Esophagus muscularis mucosa (tissue), 4 donors: ENCODE data around the gene NMU. TPM values are rescaled to one million over a fixed set of nuclear protein-coding genes. Genes with fewer than 3 reads are reported as not detected.
A peak's percentile ranks its signal among the peaks of the same experiment; 100 is the strongest.
"Not testable (repeated sequence)": the region's sequence is repeated elsewhere in the genome, so short reads cannot be mapped to it uniquely, and the experiment has no call there.

Experiments
- DNase-seq: peaks from one replicate; pipeline ENCODE4 v3.0.0-alpha.2; 2017; ENCODE audit errors: extremely low spot score
- H3K27ac ChIP-seq, 4 donors: fragments of 200-600 bp; sonication (generic); replicated peaks in 1 of 4; 1 replicate in 3 of 4; 2 replicates in 1 of 4; pipeline ENCODE4 v1.5.1; 2016 to 2019; ENCODE audit warnings: mild to moderate bottlenecking in 1 of 4
- H3K27me3 ChIP-seq, 4 donors: fragments of 200-600 bp; sonication (generic); one replicate each; pipeline versions ENCODE4 v1.5.1 to v1.6.0; 2016 to 2019
- H3K36me3 ChIP-seq, 4 donors: fragments of 200-600 bp; sonication (generic); one replicate each; pipeline ENCODE4 v1.5.1; 2016 to 2019
- H3K4me1 ChIP-seq, 4 donors: fragments of 200-600 bp; sonication (generic); one replicate each; pipeline ENCODE4 v1.5.1; 2016 to 2019
- H3K4me3 ChIP-seq, 4 donors: fragments of 200-600 bp; sonication (generic); 1 replicate in 2 of 4; 2 replicates in 2 of 4; pipeline ENCODE4 v1.5.1; 2016 to 2019; ENCODE audit warnings: mild to moderate bottlenecking in 4 of 4, moderate library complexity in 1 of 4
- H3K9me3 ChIP-seq, 4 donors: fragments of 200-600 bp; sonication (generic); 1 replicate in 3 of 4; 2 replicates in 1 of 4; pipeline ENCODE4 v1.5.1; 2016 to 2019
- CTCF ChIP-seq, 3 experiments: fragments of 200-600 bp in 2 of 3; fragments of 450-650 bp in 1 of 3; sonication (generic) in 2 of 3; IDR thresholded peaks; one replicate each; pipeline ENCODE4 v1.5.1; 2017 to 2019; ENCODE audit warnings: antibody characterized with exemption in 3 of 3, mild to moderate bottlenecking in 2 of 3, moderate library complexity in 1 of 3
- EP300 ChIP-seq: sonication (generic); formaldehyde crosslinking; IDR thresholded peaks from one replicate; pipeline ENCODE4 v1.6.1; 2017; ENCODE audit warnings: antibody characterized with exemption
- POLR2A ChIP-seq: fragments of 450-650 bp; IDR thresholded peaks from one replicate; pipeline ENCODE4 v1.6.1; 2017; ENCODE audit warnings: antibody characterized with exemption, moderate library complexity, mild to moderate bottlenecking, low read depth
- POLR2AphosphoS5 ChIP-seq, 2 donors: sonication (generic); formaldehyde crosslinking; IDR thresholded peaks; one replicate each; pipeline ENCODE4 v1.6.1; 2017; ENCODE audit warnings: antibody characterized with exemption in 2 of 2
- WGBS: methylation state at CpG from one replicate; pipeline ENCODE4 v1.1.5; 2018; 5-methylcytosine and 5-hydroxymethylcytosine counted together
- intact Hi-C: fragments of 100-400 bp; cut with DNase I; formaldehyde crosslinking; loops from one replicate; pipeline ENCODE4 v1.15.1; 2023
- total RNA-seq, 4 donors: library from RNA; depleted of rRNA; stranded (reverse); fragments of >200 nt; gene quantifications; one replicate each; pipeline versions ENCODE4 v1.1.0 to v1.2.1, GENCODE V29; 2016

Gene NMU
- total RNA-seq, 4 donors from 2014 or later = not detected

- intact Hi-C loops = loop anchor here (10.0 kb wide), 1 partner anchor 560 kb away; no protein-coding TSS in a partner anchor
- Histone ChIP-seq H3K9me3 (no peaks in the 10 kb centered on the region), H3K27ac (no peak overlapping the region)
Observed at GRCh38 chr4:55554453-55555030, 81.6 kb downstream of the NMU start.

GRCh38 chr4:55553441-55554201, 82.5 kb downstream of the NMU start:
- no peaks in the 10 kb centered on the region for H3K9me3 ChIP-seq
- no peak for TF ChIP-seq CTCF (IDR thresholded peaks at IDR 0.05)
- TF ChIP-seq POLR2A = no peak
- peak in 1 of 2 donors; percentile 30 for TF ChIP-seq POLR2AphosphoS5 (IDR thresholded peaks at IDR 0.05)
- TF ChIP-seq EP300 = no peak
- no peak for DNase-seq
- 59% methylated on average over 10 of the region's 10 CpGs for WGBS
- H3K36me3 ChIP-seq = no peaks in the 10 kb centered on the region
- intact Hi-C loops = loop anchor here (10.0 kb wide), 1 partner anchor 559 kb away; no protein-coding TSS in a partner anchor
- H3K27me3 ChIP-seq = no peaks in the 10 kb centered on the region
- peak overlapping the region; percentile 36 to 44 (median 40) for H3K4me3 ChIP-seq
- peak overlapping the region; percentile 34 to 70 (median 46) for H3K27ac ChIP-seq
- peaks cover 0 to 15% (median 5%) of the 10 kb centered on the region in 4 donors for H3K4me1 ChIP-seq

More at GRCh38 chr4:55554453-55555030, 81.6 kb downstream of the NMU start:
- DNase-seq = no peak
- Histone ChIP-seq H3K4me3 (no peak overlapping the region), H3K36me3 (no peaks in the 10 kb centered on the region), H3K27me3 (no peaks in the 10 kb centered on the region), H3K4me1 (peaks cover 0 to 15% (median 5%) of the 10 kb centered on the region in 4 donors)
- WGBS = 32% methylated on average over 2 of the region's 2 CpGs
- TF ChIP-seq EP300 (no peak), CTCF (IDR thresholded peaks at IDR 0.05) (peak; percentile 41 to 53 (median 42))

- WGBS = 89% methylated on average over 6 of the region's 6 CpGs
- H3K4me1 ChIP-seq = peaks cover 6 to 24% (median 14%) of the 10 kb centered on the region in 4 donors
Observed at GRCh38 chr4:55551964-55552363, 84.1 kb downstream of the NMU start.

GRCh38 chr4:55549888-55550287, 86.2 kb downstream of the NMU start:
- Histone ChIP-seq H3K36me3 (no peaks in the 10 kb centered on the region), H3K4me3 (no peak overlapping the region), H3K27ac (no peak overlapping the region), H3K9me3 (no peaks in the 10 kb centered on the region), H3K4me1 (peaks cover 6 to 29% (median 19%) of the 10 kb centered on the region in 4 donors), H3K27me3 (no peaks in the 10 kb centered on the region)
- TF ChIP-seq EP300 (no peak), POLR2AphosphoS5 (IDR thresholded peaks at IDR 0.05) (no peak)
- intact Hi-C loops = loop anchor here (5.0 to 10.0 kb wide), 5 partner anchors 108 to 555 kb away; partner anchors contain the start of genes EXOC1, SRD5A3 and TMEM165
- 80% methylated on average over 2 of the region's 2 CpGs for WGBS
- DNase-seq = no peak

More at GRCh38 chr4:55551964-55552363, 84.1 kb downstream of the NMU start:
- H3K27ac ChIP-seq, H3K9me3 ChIP-seq, DNase-seq, H3K36me3 ChIP-seq, H3K27me3 ChIP-seq, H3K4me3 ChIP-seq: not testable (repeated sequence)
- intact Hi-C loops = loop anchor here (10.0 kb wide), 1 partner anchor 557 kb away; no protein-coding TSS in a partner anchor

- no peak for DNase-seq
- Histone ChIP-seq H3K9me3 (no peaks in the 10 kb centered on the region), H3K4me3 (peak overlapping the region; percentile 92 to 100 (median 96)), H3K27me3 (no peaks in the 10 kb centered on the region), H3K36me3 (no peaks in the 10 kb centered on the region), H3K4me1 (peaks cover 8 to 30% (median 22%) of the 10 kb centered on the region in 4 donors), H3K27ac (peak overlapping the region; percentile 98 to 100 (median 98))
- no peak for TF ChIP-seq POLR2AphosphoS5 (IDR thresholded peaks at IDR 0.05)
- no peak for TF ChIP-seq CTCF (IDR thresholded peaks at IDR 0.05)
- no peak for TF ChIP-seq EP300
- no peak for TF ChIP-seq POLR2A
- intact Hi-C loops = loop anchor here (5.0 kb wide), 4 partner anchors 106 to 304 kb away; partner anchors contain the start of genes EXOC1, SRD5A3 and TMEM165
- 66% methylated on average over 4 of the region's 4 CpGs for WGBS
Observed at GRCh38 chr4:55547918-55548317, 88.2 kb downstream of the NMU start.
